ENCODE results near the gene HNRNPA3. TPM values are rescaled to one million over a fixed set of nuclear protein-coding genes. Genes with fewer than 3 reads are reported as not detected.
A peak's percentile ranks its signal among the peaks of the same experiment; 100 is the strongest.

HNRNPA3 gene
- total RNA-seq, 2 donors from 2014 or later = 147 to 278 TPM

- Histone ChIP-seq H3K9ac (ENCODE audit: low read depth in 2 of 2, low read length in 2 of 2) (peak overlapping the region in 1 of 2 donors; percentile 22), H3K9me3 (no peaks in the 10 kb centered on the region), H3K27ac (peak overlapping the region; percentile 62), H3K36me3 (no peaks in the 10 kb centered on the region), H3K27me3 (no peaks in the 10 kb centered on the region), H3K4me1 (peaks cover 42% of the 10 kb centered on the region), H3K4me3 (no peak overlapping the region)
- intact Hi-C loops (cut with DNase I) = no loop called here
- no peak for TF ChIP-seq CTCF (IDR thresholded peaks at IDR 0.05)
- DNase-seq = no peak
Measured at GRCh38 chr2:177255227-177255601, 42.6 kb downstream of the HNRNPA3 start.

- Histone ChIP-seq H3K27me3 (no peaks in the 10 kb centered on the region), H3K4me1 (peaks cover 39% of the 10 kb centered on the region), H3K9ac (ENCODE audit: low read depth in 2 of 2, low read length in 2 of 2) (no peak overlapping the region), H3K36me3 (no peaks in the 10 kb centered on the region), H3K4me3 (no peak overlapping the region), H3K9me3 (no peaks in the 10 kb centered on the region), H3K27ac (peak overlapping the region; percentile 62)
- no peak for TF ChIP-seq CTCF (IDR thresholded peaks at IDR 0.05)
- intact Hi-C loops (cut with DNase I) = no loop called here
- no peak for DNase-seq
Measured at GRCh38 chr2:177256026-177256425, 43.4 kb downstream of the HNRNPA3 start.

GRCh38 chr2:177256695-177257094 lies 44.1 kb downstream of the HNRNPA3 start:
- Histone ChIP-seq H3K36me3 (no peaks in the 10 kb centered on the region), H3K9ac (ENCODE audit: low read depth in 2 of 2, low read length in 2 of 2) (peak overlapping the region in 1 of 2 donors; percentile 38), H3K4me1 (peaks cover 33% of the 10 kb centered on the region), H3K27ac (no peak overlapping the region), H3K27me3 (no peaks in the 10 kb centered on the region), H3K4me3 (no peak overlapping the region), H3K9me3 (no peaks in the 10 kb centered on the region)
- no peak for TF ChIP-seq CTCF (IDR thresholded peaks at IDR 0.05)
- intact Hi-C loops (cut with DNase I) = no loop called here
- no peak for DNase-seq

- H3K4me3 ChIP-seq = no peak overlapping the region
Measured at GRCh38 chr2:177257471-177257870, 44.9 kb downstream of the HNRNPA3 start.

GRCh38 chr2:177258059-177258458 lies 45.5 kb downstream of the HNRNPA3 start:
- DNase-seq = no peak
- Histone ChIP-seq H3K36me3 (no peaks in the 10 kb centered on the region), H3K9me3 (no peaks in the 10 kb centered on the region), H3K27ac (no peak overlapping the region), H3K4me3 (no peak overlapping the region), H3K4me1 (peaks cover 24% of the 10 kb centered on the region), H3K27me3 (no peaks in the 10 kb centered on the region), H3K9ac (ENCODE audit: low read depth in 2 of 2, low read length in 2 of 2) (no peak overlapping the region)
- no peak for TF ChIP-seq CTCF (IDR thresholded peaks at IDR 0.05)
- intact Hi-C loops (cut with DNase I) = no loop called here

More at GRCh38 chr2:177257471-177257870, 44.9 kb downstream of the HNRNPA3 start:
- intact Hi-C loops (cut with DNase I) = no loop called here
- DNase-seq = no peak
- H3K27me3 ChIP-seq = no peaks in the 10 kb centered on the region
- no peak for TF ChIP-seq CTCF (IDR thresholded peaks at IDR 0.05)
- H3K9ac ChIP-seq (ENCODE audit: low read depth in 2 of 2, low read length in 2 of 2) = peak overlapping the region in 1 of 2 donors; percentile 38
- no peak overlapping the region for H3K27ac ChIP-seq
- H3K9me3 ChIP-seq = no peaks in the 10 kb centered on the region
- no peaks in the 10 kb centered on the region for H3K36me3 ChIP-seq
- H3K4me1 ChIP-seq = peaks cover 28% of the 10 kb centered on the region
